ENCODE measurements around the gene BSN. TPM values are rescaled to one million over a fixed set of nuclear protein-coding genes. Genes with fewer than 3 reads are reported as not detected.

Gene BSN
- total RNA-seq, 4 donors from 2014 or later, result under 0.01 to 0.32 (median 0.27) TPM; not detected in 1

GRCh38 chr3:49602049-49602554, 47.8 kb downstream of the BSN start:
- no peaks in the 10 kb centered on the region for H3K36me3 ChIP-seq
- no peak for DNase-seq
- H3K9me3 ChIP-seq, result no peaks in the 10 kb centered on the region
- TF ChIP-seq CTCF (IDR thresholded peaks at IDR 0.05) (no peak), EP300 (IDR thresholded peaks at IDR 0.05; ENCODE audit: low read depth) (no peak), POLR2A (IDR thresholded peaks at IDR 0.05) (no peak), POLR2AphosphoS5 (IDR thresholded peaks at IDR 0.05) (no peak)
- H3K4me1 ChIP-seq, result no peaks in the 10 kb centered on the region
- WGBS, 2 donors (ENCODE audit: low coverage in 1 of 2), result 40 to 93% methylated on average over 1 to 2 of the region's 2 CpGs
- intact Hi-C loops (cut with DNase I; ENCODE audit: low total_unique reads) (no loop called here), in situ Hi-C loops (cut with MboI; ENCODE audit: low pct_ligation_motif_present in 1 of 4, low pct_unique_long_range_greater_than_20kb in 1 of 4, low sequenced_read_pairs in 3 of 4) (no loop called here)
- H3K4me3 ChIP-seq, result no peak overlapping the region
- H3K27me3 ChIP-seq, result no peaks in the 10 kb centered on the region
- no peak overlapping the region for H3K27ac ChIP-seq

- in situ Hi-C loops (cut with MboI; ENCODE audit: low pct_ligation_motif_present in 1 of 4, low pct_unique_long_range_greater_than_20kb in 1 of 4, low sequenced_read_pairs in 3 of 4) (no loop called here), intact Hi-C loops (cut with DNase I; ENCODE audit: low total_unique reads) (no loop called here)
- DNase-seq, result no peak
- no peaks in the 10 kb centered on the region for H3K36me3 ChIP-seq
- H3K9me3 ChIP-seq, result no peaks in the 10 kb centered on the region
- no peaks in the 10 kb centered on the region for H3K4me1 ChIP-seq
- WGBS, 2 donors (ENCODE audit: low coverage in 1 of 2), result 78% methylated on average over 5 of the region's 5 CpGs; no CpG with 5 or more reads in 1 of the 2 donors
- no peak overlapping the region for H3K4me3 ChIP-seq
- TF ChIP-seq POLR2AphosphoS5 (IDR thresholded peaks at IDR 0.05), result no peak
- no peaks in the 10 kb centered on the region for H3K27me3 ChIP-seq
- no peak overlapping the region for H3K27ac ChIP-seq
Measured at GRCh38 chr3:49602877-49603411, 48.7 kb downstream of the BSN start.

GRCh38 chr3:49606427-49606826, 52.1 kb downstream of the BSN start:
- intact Hi-C loops (cut with DNase I; ENCODE audit: low total_unique reads), result no loop called here

GRCh38 chr3:49607105-49607591, 52.9 kb downstream of the BSN start:
- Histone ChIP-seq H3K4me1 (no peaks in the 10 kb centered on the region), H3K4me3 (no peak overlapping the region), H3K27me3 (no peaks in the 10 kb centered on the region), H3K9me3 (no peaks in the 10 kb centered on the region), H3K27ac (no peak overlapping the region), H3K36me3 (no peaks in the 10 kb centered on the region)
- in situ Hi-C loops (cut with MboI; ENCODE audit: low pct_ligation_motif_present in 1 of 4, low pct_unique_long_range_greater_than_20kb in 1 of 4, low sequenced_read_pairs in 3 of 4), result no loop called here
- intact Hi-C loops (cut with DNase I; ENCODE audit: low total_unique reads), result no loop called here
- DNase-seq, result no peak
- 61% methylated on average over 3 of the region's 3 CpGs; no CpG with 5 or more reads in 1 of the 2 donors for WGBS, 2 donors (ENCODE audit: low coverage in 1 of 2)
- TF ChIP-seq EP300 (IDR thresholded peaks at IDR 0.05; ENCODE audit: low read depth) (no peak), CTCF (IDR thresholded peaks at IDR 0.05) (no peak), POLR2A (IDR thresholded peaks at IDR 0.05) (no peak), POLR2AphosphoS5 (IDR thresholded peaks at IDR 0.05) (no peak)

More at GRCh38 chr3:49606427-49606826, 52.1 kb downstream of the BSN start:
- no peak for TF ChIP-seq POLR2AphosphoS5 (IDR thresholded peaks at IDR 0.05)
- Histone ChIP-seq H3K4me3 (no peak overlapping the region), H3K4me1 (no peaks in the 10 kb centered on the region), H3K27me3 (no peaks in the 10 kb centered on the region), H3K36me3 (no peaks in the 10 kb centered on the region), H3K27ac (no peak overlapping the region), H3K9me3 (no peaks in the 10 kb centered on the region)
- in situ Hi-C loops (cut with MboI; ENCODE audit: low pct_ligation_motif_present in 1 of 4, low pct_unique_long_range_greater_than_20kb in 1 of 4, low sequenced_read_pairs in 3 of 4), result no loop called here
- no peak for DNase-seq
- WGBS, 2 donors (ENCODE audit: low coverage in 1 of 2), result 77% methylated on average over 2 of the region's 2 CpGs; no CpG with 5 or more reads in 1 of the 2 donors

- Histone ChIP-seq H3K27ac (no peak overlapping the region), H3K36me3 (no peaks in the 10 kb centered on the region), H3K4me3 (no peak overlapping the region), H3K9me3 (no peaks in the 10 kb centered on the region), H3K27me3 (no peaks in the 10 kb centered on the region), H3K4me1 (no peaks in the 10 kb centered on the region)
- no peak for TF ChIP-seq EP300 (IDR thresholded peaks at IDR 0.05; ENCODE audit: low read depth)
- TF ChIP-seq POLR2A (IDR thresholded peaks at IDR 0.05), result no peak
- TF ChIP-seq POLR2AphosphoS5 (IDR thresholded peaks at IDR 0.05), result no peak
- no peak for TF ChIP-seq CTCF (IDR thresholded peaks at IDR 0.05)
- WGBS, 2 donors (ENCODE audit: low coverage in 1 of 2), result 10 to 50% methylated on average over 2 to 5 of the region's 5 CpGs
- in situ Hi-C loops (cut with MboI; ENCODE audit: low pct_ligation_motif_present in 1 of 4, low pct_unique_long_range_greater_than_20kb in 1 of 4, low sequenced_read_pairs in 3 of 4), result no loop called here
- intact Hi-C loops (cut with DNase I; ENCODE audit: low total_unique reads), result no loop called here
- no peak for DNase-seq
Measured at GRCh38 chr3:49607796-49608195, 53.5 kb downstream of the BSN start.
